Measurements from ENCODE around the gene GTPBP2.
A peak's percentile ranks its signal among the peaks of the same experiment; 100 is the strongest.

The GTPBP2 gene

DNA sequence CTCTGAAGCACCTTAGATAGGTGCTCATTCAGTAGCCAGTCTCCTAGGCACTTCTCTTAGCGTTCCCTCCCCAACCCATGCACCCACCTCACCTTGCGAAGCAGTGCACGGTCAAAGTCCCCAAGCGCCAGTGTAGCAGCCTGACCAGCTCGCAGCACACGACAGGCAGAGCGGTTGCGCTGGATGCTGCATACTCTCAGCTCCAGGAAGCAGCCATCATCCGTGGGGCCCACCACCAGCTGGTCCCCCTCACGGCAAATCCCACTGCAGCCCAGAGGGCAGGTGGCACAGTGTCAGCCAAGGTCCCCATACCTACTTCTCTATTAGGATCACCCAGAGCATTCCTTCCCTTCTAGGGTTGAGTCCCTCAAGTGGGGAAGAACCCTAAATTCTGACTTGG, 6.5 kb downstream of the GTPBP2 start:
- H3K36me3 ChIP-seq (ENCODE audit: control insufficient read depth in 2 of 2, insufficient read depth in 1 of 2, low read length in 2 of 2), result peaks cover 25 to 74% of the 10 kb centered on the region in 2 experiments

DNA sequence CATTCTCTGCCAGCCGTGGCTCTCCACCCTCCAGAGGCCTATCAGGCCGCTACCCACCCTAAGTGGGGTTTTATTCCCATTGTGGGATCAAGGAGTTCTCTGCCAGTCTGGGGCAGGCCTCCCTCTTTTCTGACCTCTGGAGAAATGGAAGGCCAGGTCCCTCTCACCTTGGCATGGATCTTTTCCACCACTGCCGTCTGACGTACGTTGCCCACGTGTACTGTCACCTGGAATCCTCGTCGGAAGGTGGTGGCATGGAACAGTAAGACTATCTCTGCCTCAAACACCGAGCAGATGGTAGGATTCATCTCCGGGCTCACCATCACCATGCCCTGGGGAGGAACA, 7.3 kb downstream of the GTPBP2 start:
- Histone ChIP-seq H3K4me1 (ENCODE audit: control insufficient read depth, insufficient read depth, low read length) (no peaks in the 10 kb centered on the region), H3K4me3 (ENCODE audit: low read depth, low read length) (no peak overlapping the region), H3K9me3 (ENCODE audit: control insufficient read depth, insufficient read depth, low read depth, low read length) (no peaks in the 10 kb centered on the region), H3K27ac (ENCODE audit: extremely low read depth, low read depth, low read length) (no peak overlapping the region), H3K36me3 (ENCODE audit: control insufficient read depth in 2 of 2, insufficient read depth in 1 of 2, low read length in 2 of 2) (peaks cover 25 to 76% of the 10 kb centered on the region in 2 experiments)
- POLR2A ChIA-PET, result no interaction called here
- CTCF ChIA-PET, result interaction anchor here (1.2 kb wide), 1 partner anchor 13 kb away, joined by 3 read pairs; no protein-coding TSS in a partner anchor
- TF ChIP-seq TRIM28 (IDR thresholded peaks at IDR 0.05; ENCODE audit: borderline replicate concordance, low read length) (no peak), FEZF1 (tag by site-specific recombination; IDR thresholded peaks at IDR 0.05) (no peak), WT1 (tag by site-specific recombination; IDR thresholded peaks at IDR 0.05) (no peak), ZNF558 (tag by site-specific recombination; IDR thresholded peaks at IDR 0.05) (no peak), IKZF3 (tag by site-specific recombination; IDR thresholded peaks at IDR 0.05) (no peak), ZNF645 (tag by site-specific recombination; IDR thresholded peaks at IDR 0.05) (no peak), ZNF670 (tag by site-specific recombination; IDR thresholded peaks at IDR 0.05; ENCODE audit: low read depth) (no peak), ZNF157 (tag by site-specific recombination; IDR thresholded peaks at IDR 0.05) (no peak), ZSCAN30 (tag by site-specific recombination; IDR thresholded peaks at IDR 0.05) (no peak), ZNF704 (tag by site-specific recombination; IDR thresholded peaks at IDR 0.05) (no peak)
- TF ChIP-seq, protein P1, sequence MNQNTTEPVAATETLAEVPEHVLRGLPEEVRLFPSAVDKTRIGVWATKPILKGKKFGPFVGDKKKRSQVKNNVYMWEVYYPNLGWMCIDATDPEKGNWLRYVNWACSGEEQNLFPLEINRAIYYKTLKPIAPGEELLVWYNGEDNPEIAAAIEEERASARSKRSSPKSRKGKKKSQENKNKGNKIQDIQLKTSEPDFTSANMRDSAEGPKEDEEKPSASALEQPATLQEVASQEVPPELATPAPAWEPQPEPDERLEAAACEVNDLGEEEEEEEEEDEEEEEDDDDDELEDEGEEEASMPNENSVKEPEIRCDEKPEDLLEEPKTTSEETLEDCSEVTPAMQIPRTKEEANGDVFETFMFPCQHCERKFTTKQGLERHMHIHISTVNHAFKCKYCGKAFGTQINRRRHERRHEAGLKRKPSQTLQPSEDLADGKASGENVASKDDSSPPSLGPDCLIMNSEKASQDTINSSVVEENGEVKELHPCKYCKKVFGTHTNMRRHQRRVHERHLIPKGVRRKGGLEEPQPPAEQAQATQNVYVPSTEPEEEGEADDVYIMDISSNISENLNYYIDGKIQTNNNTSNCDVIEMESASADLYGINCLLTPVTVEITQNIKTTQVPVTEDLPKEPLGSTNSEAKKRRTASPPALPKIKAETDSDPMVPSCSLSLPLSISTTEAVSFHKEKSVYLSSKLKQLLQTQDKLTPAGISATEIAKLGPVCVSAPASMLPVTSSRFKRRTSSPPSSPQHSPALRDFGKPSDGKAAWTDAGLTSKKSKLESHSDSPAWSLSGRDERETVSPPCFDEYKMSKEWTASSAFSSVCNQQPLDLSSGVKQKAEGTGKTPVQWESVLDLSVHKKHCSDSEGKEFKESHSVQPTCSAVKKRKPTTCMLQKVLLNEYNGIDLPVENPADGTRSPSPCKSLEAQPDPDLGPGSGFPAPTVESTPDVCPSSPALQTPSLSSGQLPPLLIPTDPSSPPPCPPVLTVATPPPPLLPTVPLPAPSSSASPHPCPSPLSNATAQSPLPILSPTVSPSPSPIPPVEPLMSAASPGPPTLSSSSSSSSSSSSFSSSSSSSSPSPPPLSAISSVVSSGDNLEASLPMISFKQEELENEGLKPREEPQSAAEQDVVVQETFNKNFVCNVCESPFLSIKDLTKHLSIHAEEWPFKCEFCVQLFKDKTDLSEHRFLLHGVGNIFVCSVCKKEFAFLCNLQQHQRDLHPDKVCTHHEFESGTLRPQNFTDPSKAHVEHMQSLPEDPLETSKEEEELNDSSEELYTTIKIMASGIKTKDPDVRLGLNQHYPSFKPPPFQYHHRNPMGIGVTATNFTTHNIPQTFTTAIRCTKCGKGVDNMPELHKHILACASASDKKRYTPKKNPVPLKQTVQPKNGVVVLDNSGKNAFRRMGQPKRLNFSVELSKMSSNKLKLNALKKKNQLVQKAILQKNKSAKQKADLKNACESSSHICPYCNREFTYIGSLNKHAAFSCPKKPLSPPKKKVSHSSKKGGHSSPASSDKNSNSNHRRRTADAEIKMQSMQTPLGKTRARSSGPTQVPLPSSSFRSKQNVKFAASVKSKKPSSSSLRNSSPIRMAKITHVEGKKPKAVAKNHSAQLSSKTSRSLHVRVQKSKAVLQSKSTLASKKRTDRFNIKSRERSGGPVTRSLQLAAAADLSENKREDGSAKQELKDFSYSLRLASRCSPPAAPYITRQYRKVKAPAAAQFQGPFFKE (tag by site-specific recombination; IDR thresholded peaks at IDR 0.05; ENCODE audit: borderline replicate concordance), result no peak

More for the DNA sequence above, 6.5 kb downstream of the GTPBP2 start:
- peak; percentile 84 for TF ChIP-seq ZNF692 (tag by site-specific recombination; IDR thresholded peaks at IDR 0.05)
- no peak for TF ChIP-seq ZNF24 (tag by site-specific recombination; IDR thresholded peaks at IDR 0.05)
- no peak for TF ChIP-seq ZNF704 (tag by site-specific recombination; IDR thresholded peaks at IDR 0.05)
- TF ChIP-seq ZNF132 (tag by site-specific recombination; IDR thresholded peaks at IDR 0.05; ENCODE audit: borderline replicate concordance), result no peak
- no peak for TF ChIP-seq IKZF3 (tag by site-specific recombination; IDR thresholded peaks at IDR 0.05)
- TF ChIP-seq ZFP69B (tag by site-specific recombination; IDR thresholded peaks at IDR 0.05), result peak; percentile 69; the same call in 1 of the 2 replicates
- no peak for TF ChIP-seq ZNF121 (tag by site-specific recombination; IDR thresholded peaks at IDR 0.05)
- TF ChIP-seq ZNF510 (tag by site-specific recombination; IDR thresholded peaks at IDR 0.05; ENCODE audit: insufficient replicate concordance), result no peak
- TF ChIP-seq ZBTB49 (tag by site-specific recombination; IDR thresholded peaks at IDR 0.05; ENCODE audit: low read depth), result no peak
- POLR2A ChIA-PET, result interaction anchor here (1.1 kb wide), 1 partner anchor 9 kb away, joined by 4 read pairs; no protein-coding TSS in a partner anchor
- Histone ChIP-seq H3K4me3 (ENCODE audit: low read depth, low read length) (no peak overlapping the region), H3K9me3 (ENCODE audit: control insufficient read depth, insufficient read depth, low read depth, low read length) (no peaks in the 10 kb centered on the region), H3K27ac (ENCODE audit: extremely low read depth, low read depth, low read length) (no peak overlapping the region), H3K4me1 (ENCODE audit: control insufficient read depth, insufficient read depth, low read length) (0 out of 2 replicates have a peak, but pooled peaks cover 7% of the 10 kb centered on the region)
- CTCF ChIA-PET, result interaction anchor here (0.5 to 1.2 kb wide), 3 partner anchors 14 to 78 kb away, joined by 3 read pairs; no protein-coding TSS in a partner anchor
